GM23248 (cell line): ENCODE data around the gene KCNN3.

ENCODE experiments used
- EZH2 ChIP-seq: fragments of 200-600 bp; sonication (generic); IDR thresholded peaks from 2 replicates; pipeline ENCODE4 v1.6.1; 2018; ENCODE audit warnings: antibody characterized with exemption, mild to moderate bottlenecking; ENCODE audit not compliant: insufficient read depth, poor library complexity, severe bottlenecking
- EZH2phosphoT487 ChIP-seq: fragments of 200-600 bp; sonication (generic); IDR thresholded peaks from 2 replicates; pipeline ENCODE4 v1.6.1; 2018; ENCODE audit warnings: antibody characterized with exemption, moderate library complexity, mild to moderate bottlenecking, low read depth; ENCODE audit not compliant: insufficient read depth

DNA sequence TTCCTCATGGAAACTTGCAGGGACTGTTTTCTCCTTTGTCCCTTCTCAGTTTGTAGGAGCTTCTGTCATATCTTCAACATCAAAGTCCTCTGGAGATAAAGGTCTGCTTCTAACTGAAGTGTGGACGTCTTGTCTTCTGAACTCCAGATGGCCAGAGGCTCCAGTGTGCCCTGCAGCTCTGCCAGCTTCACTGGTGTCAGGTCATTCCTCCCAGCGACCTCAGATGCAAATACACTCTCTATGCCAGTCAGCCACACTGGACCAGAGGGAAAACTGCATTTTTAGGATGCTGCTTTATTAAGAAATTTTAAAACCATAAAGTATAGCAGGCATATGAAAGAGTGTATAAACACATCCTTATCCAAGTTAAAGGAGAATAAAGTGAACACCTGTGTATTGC is 183.6 kb downstream of the KCNN3 start:
- TF ChIP-seq EZH2 (no peak), EZH2phosphoT487 (no peak)
